ENCODE results near the gene SMIM28.

SMIM28 gene

GRCh38 chr6:138400326-138400725 lies 22.6 kb downstream of the SMIM28 start:
- Histone ChIP-seq H2AFZ (ENCODE audit: low read depth) (no peak overlapping the region), H3K4me2 (no peak overlapping the region), H3K79me2 (ENCODE audit: insufficient read depth, low read depth) (no peaks in the 10 kb centered on the region), H3K9ac (no peak overlapping the region), H4K20me1 (ENCODE audit: insufficient read depth) (no peaks in the 10 kb centered on the region), H3K4me1 (ENCODE audit: low read depth, poor library complexity, severe bottlenecking) (peaks cover 5% of the 10 kb centered on the region), H3K36me3 (ENCODE audit: insufficient read depth) (no peaks in the 10 kb centered on the region), H3K4me3 (IDR thresholded peaks at IDR 0.05; ENCODE audit: insufficient read depth, low read depth, low read length) (no peak overlapping the region), H3K27me3 (ENCODE audit: insufficient read depth, low read depth) (no peaks in the 10 kb centered on the region), H3K27ac (no peak overlapping the region)
- TF ChIP-seq CTCF (conservative IDR thresholded peaks at IDR 0.05; ENCODE audit: low read depth, low read length): no peak

- Histone ChIP-seq H3K4me3 (IDR thresholded peaks at IDR 0.05; ENCODE audit: insufficient read depth, low read depth, low read length) (no peak overlapping the region), H3K27ac (no peak overlapping the region), H3K4me2 (no peak overlapping the region), H3K9ac (no peak overlapping the region), H3K4me1 (ENCODE audit: low read depth, poor library complexity, severe bottlenecking) (peaks cover 9% of the 10 kb centered on the region), H3K79me2 (ENCODE audit: insufficient read depth, low read depth) (no peaks in the 10 kb centered on the region), H3K27me3 (ENCODE audit: insufficient read depth, low read depth) (no peaks in the 10 kb centered on the region), H4K20me1 (ENCODE audit: insufficient read depth) (no peaks in the 10 kb centered on the region), H2AFZ (ENCODE audit: low read depth) (no peak overlapping the region), H3K36me3 (ENCODE audit: insufficient read depth) (no peaks in the 10 kb centered on the region)
- no peak for TF ChIP-seq CTCF (conservative IDR thresholded peaks at IDR 0.05; ENCODE audit: low read depth, low read length)
Measured at GRCh38 chr6:138401960-138402837, 24.5 kb downstream of the SMIM28 start.

DNA sequence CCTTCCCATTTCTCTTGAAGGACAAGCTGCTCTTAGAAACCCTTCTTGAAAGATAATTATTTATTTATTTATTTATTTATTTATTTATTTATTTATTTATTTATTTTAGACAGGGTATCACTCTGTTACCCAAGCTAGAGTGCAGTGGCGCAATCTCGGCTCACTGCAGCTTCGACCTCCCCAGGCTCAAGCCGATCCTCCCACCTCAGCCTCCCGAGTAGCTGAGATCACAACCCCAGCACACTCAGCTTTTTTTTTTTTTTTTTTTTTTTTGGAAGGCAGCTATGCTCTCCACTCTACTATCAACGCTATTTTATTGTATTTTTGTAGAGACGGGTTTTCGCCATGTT lies 25.1 kb downstream of the SMIM28 start:
- Histone ChIP-seq H3K79me2 (ENCODE audit: insufficient read depth, low read depth) (no peaks in the 10 kb centered on the region), H3K4me3 (IDR thresholded peaks at IDR 0.05; ENCODE audit: insufficient read depth, low read depth, low read length) (no peak overlapping the region), H3K27ac (0 out of 2 replicates have a peak overlapping the region, but pooled peaks have one; percentile 76), H4K20me1 (ENCODE audit: insufficient read depth) (no peaks in the 10 kb centered on the region), H2AFZ (ENCODE audit: low read depth) (peak overlapping the region; percentile 100; the same call in 1 of the 2 replicates), H3K4me2 (peak overlapping the region; percentile 88; the same call in 1 of the 2 replicates), H3K36me3 (ENCODE audit: insufficient read depth) (no peaks in the 10 kb centered on the region), H3K9ac (peak overlapping the region; percentile 86; the same call in 1 of the 2 replicates), H3K27me3 (ENCODE audit: insufficient read depth, low read depth) (no peaks in the 10 kb centered on the region), H3K4me1 (ENCODE audit: low read depth, poor library complexity, severe bottlenecking) (peaks cover 9% of the 10 kb centered on the region)
- TF ChIP-seq CTCF (conservative IDR thresholded peaks at IDR 0.05; ENCODE audit: low read depth, low read length): no peak

GRCh38 chr6:138403324-138403800 lies 25.7 kb downstream of the SMIM28 start:
- H3K4me2 ChIP-seq: peak overlapping the region; percentile 88
- no peaks in the 10 kb centered on the region for H3K27me3 ChIP-seq (ENCODE audit: insufficient read depth, low read depth)
- 0 out of 2 replicates have a peak, but pooled peaks have one; percentile 20 for TF ChIP-seq CTCF (conservative IDR thresholded peaks at IDR 0.05; ENCODE audit: low read depth, low read length)
- H3K4me1 ChIP-seq (ENCODE audit: low read depth, poor library complexity, severe bottlenecking): peaks cover 9% of the 10 kb centered on the region
- peak overlapping the region; percentile 86 for H3K9ac ChIP-seq
- peak overlapping the region; percentile 100 for H2AFZ ChIP-seq (ENCODE audit: low read depth)
- peak overlapping the region; percentile 76 for H3K27ac ChIP-seq
- H3K4me3 ChIP-seq (IDR thresholded peaks at IDR 0.05; ENCODE audit: insufficient read depth, low read depth, low read length): no peak overlapping the region
- H4K20me1 ChIP-seq (ENCODE audit: insufficient read depth): no peaks in the 10 kb centered on the region
- H3K36me3 ChIP-seq (ENCODE audit: insufficient read depth): no peaks in the 10 kb centered on the region
- no peaks in the 10 kb centered on the region for H3K79me2 ChIP-seq (ENCODE audit: insufficient read depth, low read depth)

Data from KMS-11 (cell line).